HepG2 (cell line): ENCODE data around the gene HYAL2. TPM values are rescaled to one million over a fixed set of nuclear protein-coding genes. Genes with fewer than 3 reads are reported as not detected.

Experiments used
- KDM2A ChIP-seq: sonication (generic); formaldehyde crosslinking; IDR thresholded peaks from 2 replicates; pipeline ENCODE4 v1.4.0; 2020; ENCODE audit warnings: low read depth, missing genetic modification reagents, borderline replicate concordance
- SP1 ChIP-seq, 2 experiments: fragments of 450-650 bp in 1 of 2; sonication (generic) in 1 of 2; formaldehyde crosslinking in 1 of 2; IDR thresholded peaks; 2 replicates each; pipeline versions ENCODE4 v1.4.0 to v1.6.1; 2016 to 2020; ENCODE audit warnings: missing genetic modification reagents in 1 of 2
- ZKSCAN8 ChIP-seq: IDR thresholded peaks from 2 replicates; pipeline ENCODE4 v1.6.1; 2016; ENCODE audit warnings: borderline replicate concordance, missing genetic modification reagents, missing compliant biosample characterization
- ZNF724P ChIP-seq: sonication (generic); formaldehyde crosslinking; IDR thresholded peaks from 2 replicates; pipeline ENCODE4 v1.8.0; 2022; ENCODE audit warnings: missing genetic modification reagents, borderline replicate concordance
- polyA plus RNA-seq, 8 experiments: library from polyadenylated mRNA; depleted of rRNA in 3 of 8; stranded (reverse) in 7 of 8; unstranded in 1 of 8; fragments of >200 nt; fragmentation: Illumina TruSeq in 4 of 8; extraction: Trizol in 4 of 8; gene quantifications; 2 replicates each; pipeline versions ENCODE4 v1.2.1 to v1.2.3, GENCODE V29; 2011 to 2016; ENCODE audit warnings: low read depth in 4 of 8, missing spikeins in 1 of 8, mixed read lengths in 1 of 8; ENCODE audit not compliant: insufficient read depth in 1 of 8
- total RNA-seq, 5 experiments: library from RNA; depleted of rRNA; stranded (reverse); fragments of >200 nt; fragmentation: Illumina TruSeq; extraction: Trizol; gene quantifications; 2 replicates each; pipeline ENCODE4 v1.2.3, GENCODE V29; 2016; ENCODE audit warnings: low read depth in 1 of 5
- TF ChIP-seq, protein P1 (sequence below): sonication (generic); formaldehyde crosslinking; IDR thresholded peaks from 2 replicates; pipeline ENCODE4 v1.8.1; 2023; ENCODE audit warnings: mild to moderate bottlenecking, missing genetic modification reagents, borderline replicate concordance
- TF ChIP-seq, protein P2 (sequence below): sonication (generic); formaldehyde crosslinking; IDR thresholded peaks from 2 replicates; pipeline ENCODE4 v1.4.0; 2020; ENCODE audit warnings: missing genetic modification reagents
- TF ChIP-seq, protein P3 (sequence below): sonication (generic); formaldehyde crosslinking; IDR thresholded peaks from 2 replicates; pipeline ENCODE4 v1.4.0; 2020; ENCODE audit warnings: missing genetic modification reagents
- TF ChIP-seq, protein P4 (sequence below): sonication (generic); formaldehyde crosslinking; IDR thresholded peaks from 2 replicates; pipeline ENCODE4 v1.9.0; 2022; ENCODE audit warnings: missing genetic modification reagents, mild to moderate bottlenecking, borderline replicate concordance
- TF ChIP-seq, protein P5 (sequence below): fragments of 450-650 bp; IDR thresholded peaks from 2 replicates; pipeline ENCODE4 v1.6.1; 2017; ENCODE audit warnings: mild to moderate bottlenecking
- TF ChIP-seq, protein P6 (sequence below): sonication (generic); formaldehyde crosslinking; IDR thresholded peaks from 2 replicates; pipeline ENCODE4 v1.4.0; 2020; ENCODE audit warnings: mild to moderate bottlenecking, missing genetic modification reagents

The HYAL2 gene
- total and polyA plus RNA-seq, 2 of the 13 experiments (the other 11 are each of a cell fraction or from before 2014, with no cell fraction given) = 76.2 to 102 TPM

DNA sequence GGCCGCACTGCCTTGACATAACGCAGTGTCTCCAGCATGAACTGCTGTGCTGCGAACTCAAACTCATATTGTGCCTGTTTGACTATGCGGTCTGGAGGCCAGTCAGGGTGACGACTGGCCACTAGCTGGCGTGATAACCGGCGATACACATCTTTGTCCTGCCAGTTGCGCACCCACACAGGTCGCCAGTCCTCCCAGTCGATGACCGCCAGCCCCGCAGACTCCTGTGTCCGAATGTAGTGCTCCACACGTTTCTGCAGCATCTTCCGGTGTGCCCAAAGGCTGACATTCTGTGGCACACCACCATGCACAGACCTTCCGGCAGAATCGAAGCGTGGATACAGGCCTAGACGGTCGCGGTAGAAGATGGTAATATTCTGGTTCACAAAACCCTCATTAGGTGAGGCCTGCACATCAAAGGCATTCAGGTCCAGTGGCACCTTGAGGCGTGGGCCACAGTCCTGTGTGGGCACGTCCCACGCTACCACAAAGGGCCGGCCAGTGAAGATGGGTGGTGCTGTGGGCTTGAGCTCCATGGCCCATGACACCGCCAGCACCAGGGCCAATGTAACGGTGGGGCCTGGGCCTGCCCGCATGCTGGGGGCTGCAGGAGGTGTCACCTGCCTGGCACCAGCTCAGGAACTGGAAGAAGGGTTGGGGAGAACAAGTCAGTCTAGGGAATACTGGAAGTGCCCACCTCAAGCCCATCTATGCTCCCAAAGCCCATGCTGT is 2.5 kb downstream of the HYAL2 start (continued):
- TF ChIP-seq, protein P1, sequence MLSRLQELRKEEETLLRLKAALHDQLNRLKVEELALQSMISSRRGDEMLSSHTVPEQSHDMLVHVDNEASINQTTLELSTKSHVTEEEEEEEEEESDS (CRISPR knock-in tag) = no peak
- TF ChIP-seq, protein P2, sequence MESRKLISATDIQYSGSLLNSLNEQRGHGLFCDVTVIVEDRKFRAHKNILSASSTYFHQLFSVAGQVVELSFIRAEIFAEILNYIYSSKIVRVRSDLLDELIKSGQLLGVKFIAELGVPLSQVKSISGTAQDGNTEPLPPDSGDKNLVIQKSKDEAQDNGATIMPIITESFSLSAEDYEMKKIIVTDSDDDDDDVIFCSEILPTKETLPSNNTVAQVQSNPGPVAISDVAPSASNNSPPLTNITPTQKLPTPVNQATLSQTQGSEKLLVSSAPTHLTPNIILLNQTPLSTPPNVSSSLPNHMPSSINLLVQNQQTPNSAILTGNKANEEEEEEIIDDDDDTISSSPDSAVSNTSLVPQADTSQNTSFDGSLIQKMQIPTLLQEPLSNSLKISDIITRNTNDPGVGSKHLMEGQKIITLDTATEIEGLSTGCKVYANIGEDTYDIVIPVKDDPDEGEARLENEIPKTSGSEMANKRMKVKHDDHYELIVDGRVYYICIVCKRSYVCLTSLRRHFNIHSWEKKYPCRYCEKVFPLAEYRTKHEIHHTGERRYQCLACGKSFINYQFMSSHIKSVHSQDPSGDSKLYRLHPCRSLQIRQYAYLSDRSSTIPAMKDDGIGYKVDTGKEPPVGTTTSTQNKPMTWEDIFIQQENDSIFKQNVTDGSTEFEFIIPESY (CRISPR knock-in tag) = peak; percentile 89
- TF ChIP-seq ZKSCAN8 (CRISPR knock-in tag) (no peak), KDM2A (CRISPR knock-in tag) (no peak), SP1 (IDR thresholded peaks at IDR 0.05) (no peak), SP1 (CRISPR knock-in tag; IDR thresholded peaks at IDR 0.05) (no peak), ZNF724P (CRISPR knock-in tag) (no peak)
- TF ChIP-seq, protein P3, sequence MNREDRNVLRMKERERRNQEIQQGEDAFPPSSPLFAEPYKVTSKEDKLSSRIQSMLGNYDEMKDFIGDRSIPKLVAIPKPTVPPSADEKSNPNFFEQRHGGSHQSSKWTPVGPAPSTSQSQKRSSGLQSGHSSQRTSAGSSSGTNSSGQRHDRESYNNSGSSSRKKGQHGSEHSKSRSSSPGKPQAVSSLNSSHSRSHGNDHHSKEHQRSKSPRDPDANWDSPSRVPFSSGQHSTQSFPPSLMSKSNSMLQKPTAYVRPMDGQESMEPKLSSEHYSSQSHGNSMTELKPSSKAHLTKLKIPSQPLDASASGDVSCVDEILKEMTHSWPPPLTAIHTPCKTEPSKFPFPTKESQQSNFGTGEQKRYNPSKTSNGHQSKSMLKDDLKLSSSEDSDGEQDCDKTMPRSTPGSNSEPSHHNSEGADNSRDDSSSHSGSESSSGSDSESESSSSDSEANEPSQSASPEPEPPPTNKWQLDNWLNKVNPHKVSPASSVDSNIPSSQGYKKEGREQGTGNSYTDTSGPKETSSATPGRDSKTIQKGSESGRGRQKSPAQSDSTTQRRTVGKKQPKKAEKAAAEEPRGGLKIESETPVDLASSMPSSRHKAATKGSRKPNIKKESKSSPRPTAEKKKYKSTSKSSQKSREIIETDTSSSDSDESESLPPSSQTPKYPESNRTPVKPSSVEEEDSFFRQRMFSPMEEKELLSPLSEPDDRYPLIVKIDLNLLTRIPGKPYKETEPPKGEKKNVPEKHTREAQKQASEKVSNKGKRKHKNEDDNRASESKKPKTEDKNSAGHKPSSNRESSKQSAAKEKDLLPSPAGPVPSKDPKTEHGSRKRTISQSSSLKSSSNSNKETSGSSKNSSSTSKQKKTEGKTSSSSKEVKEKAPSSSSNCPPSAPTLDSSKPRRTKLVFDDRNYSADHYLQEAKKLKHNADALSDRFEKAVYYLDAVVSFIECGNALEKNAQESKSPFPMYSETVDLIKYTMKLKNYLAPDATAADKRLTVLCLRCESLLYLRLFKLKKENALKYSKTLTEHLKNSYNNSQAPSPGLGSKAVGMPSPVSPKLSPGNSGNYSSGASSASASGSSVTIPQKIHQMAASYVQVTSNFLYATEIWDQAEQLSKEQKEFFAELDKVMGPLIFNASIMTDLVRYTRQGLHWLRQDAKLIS (CRISPR knock-in tag) = no peak
- TF ChIP-seq, protein P4, sequence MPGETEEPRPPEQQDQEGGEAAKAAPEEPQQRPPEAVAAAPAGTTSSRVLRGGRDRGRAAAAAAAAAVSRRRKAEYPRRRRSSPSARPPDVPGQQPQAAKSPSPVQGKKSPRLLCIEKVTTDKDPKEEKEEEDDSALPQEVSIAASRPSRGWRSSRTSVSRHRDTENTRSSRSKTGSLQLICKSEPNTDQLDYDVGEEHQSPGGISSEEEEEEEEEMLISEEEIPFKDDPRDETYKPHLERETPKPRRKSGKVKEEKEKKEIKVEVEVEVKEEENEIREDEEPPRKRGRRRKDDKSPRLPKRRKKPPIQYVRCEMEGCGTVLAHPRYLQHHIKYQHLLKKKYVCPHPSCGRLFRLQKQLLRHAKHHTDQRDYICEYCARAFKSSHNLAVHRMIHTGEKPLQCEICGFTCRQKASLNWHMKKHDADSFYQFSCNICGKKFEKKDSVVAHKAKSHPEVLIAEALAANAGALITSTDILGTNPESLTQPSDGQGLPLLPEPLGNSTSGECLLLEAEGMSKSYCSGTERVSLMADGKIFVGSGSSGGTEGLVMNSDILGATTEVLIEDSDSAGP (CRISPR knock-in tag) = 0 out of 2 replicates have a peak, but pooled peaks have one; percentile 57
- TF ChIP-seq, protein P5, sequence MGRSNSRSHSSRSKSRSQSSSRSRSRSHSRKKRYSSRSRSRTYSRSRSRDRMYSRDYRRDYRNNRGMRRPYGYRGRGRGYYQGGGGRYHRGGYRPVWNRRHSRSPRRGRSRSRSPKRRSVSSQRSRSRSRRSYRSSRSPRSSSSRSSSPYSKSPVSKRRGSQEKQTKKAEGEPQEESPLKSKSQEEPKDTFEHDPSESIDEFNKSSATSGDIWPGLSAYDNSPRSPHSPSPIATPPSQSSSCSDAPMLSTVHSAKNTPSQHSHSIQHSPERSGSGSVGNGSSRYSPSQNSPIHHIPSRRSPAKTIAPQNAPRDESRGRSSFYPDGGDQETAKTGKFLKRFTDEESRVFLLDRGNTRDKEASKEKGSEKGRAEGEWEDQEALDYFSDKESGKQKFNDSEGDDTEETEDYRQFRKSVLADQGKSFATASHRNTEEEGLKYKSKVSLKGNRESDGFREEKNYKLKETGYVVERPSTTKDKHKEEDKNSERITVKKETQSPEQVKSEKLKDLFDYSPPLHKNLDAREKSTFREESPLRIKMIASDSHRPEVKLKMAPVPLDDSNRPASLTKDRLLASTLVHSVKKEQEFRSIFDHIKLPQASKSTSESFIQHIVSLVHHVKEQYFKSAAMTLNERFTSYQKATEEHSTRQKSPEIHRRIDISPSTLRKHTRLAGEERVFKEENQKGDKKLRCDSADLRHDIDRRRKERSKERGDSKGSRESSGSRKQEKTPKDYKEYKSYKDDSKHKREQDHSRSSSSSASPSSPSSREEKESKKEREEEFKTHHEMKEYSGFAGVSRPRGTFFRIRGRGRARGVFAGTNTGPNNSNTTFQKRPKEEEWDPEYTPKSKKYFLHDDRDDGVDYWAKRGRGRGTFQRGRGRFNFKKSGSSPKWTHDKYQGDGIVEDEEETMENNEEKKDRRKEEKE = no peak
- TF ChIP-seq, protein P6, sequence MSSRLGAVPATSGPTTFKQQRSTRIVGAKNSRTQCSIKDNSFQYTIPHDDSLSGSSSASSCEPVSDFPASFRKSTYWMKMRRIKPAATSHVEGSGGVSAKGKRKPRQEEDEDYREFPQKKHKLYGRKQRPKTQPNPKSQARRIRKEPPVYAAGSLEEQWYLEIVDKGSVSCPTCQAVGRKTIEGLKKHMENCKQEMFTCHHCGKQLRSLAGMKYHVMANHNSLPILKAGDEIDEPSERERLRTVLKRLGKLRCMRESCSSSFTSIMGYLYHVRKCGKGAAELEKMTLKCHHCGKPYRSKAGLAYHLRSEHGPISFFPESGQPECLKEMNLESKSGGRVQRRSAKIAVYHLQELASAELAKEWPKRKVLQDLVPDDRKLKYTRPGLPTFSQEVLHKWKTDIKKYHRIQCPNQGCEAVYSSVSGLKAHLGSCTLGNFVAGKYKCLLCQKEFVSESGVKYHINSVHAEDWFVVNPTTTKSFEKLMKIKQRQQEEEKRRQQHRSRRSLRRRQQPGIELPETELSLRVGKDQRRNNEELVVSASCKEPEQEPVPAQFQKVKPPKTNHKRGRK (CRISPR knock-in tag) = no peak
